NCI-H82 treated with DMSO at 0.1 percent for 48 hours (cell line): ENCODE results near the gene OLFML2B.

ENCODE experiments used
- DNase-seq: peaks from one replicate; lab custom pipeline; 2025; ENCODE audit not compliant: unreplicated experiment; lab: John Stamatoyannopoulos, UW

Gene OLFML2B

GRCh38 chr1:161948435-161948834 is 75.2 kb downstream of the OLFML2B start:
- DNase-seq, result no peak

GRCh38 chr1:161946071-161946987 is 77.3 kb downstream of the OLFML2B start:
- no peak for DNase-seq

- DNase-seq, result no peak
Observed at GRCh38 chr1:161945306-161946060, 78.2 kb downstream of the OLFML2B start.

- DNase-seq, result no peak
Observed at GRCh38 chr1:161944381-161944780, 79.3 kb downstream of the OLFML2B start.

- DNase-seq, result no peak
Observed at GRCh38 chr1:161943737-161944136, 79.9 kb downstream of the OLFML2B start.

GRCh38 chr1:161941726-161942436 is 81.8 kb downstream of the OLFML2B start:
- DNase-seq, result no peak

- no peak for DNase-seq
Observed at GRCh38 chr1:161940866-161941591, 82.6 kb downstream of the OLFML2B start.

- DNase-seq, result no peak
Observed at GRCh38 chr1:161936786-161937185, 86.9 kb downstream of the OLFML2B start.

GRCh38 chr1:161935264-161935663 is 88.4 kb downstream of the OLFML2B start:
- no peak for DNase-seq

- DNase-seq, result no peak
Observed at GRCh38 chr1:161933592-161934588, 89.8 kb downstream of the OLFML2B start.
